Thoracic aorta (tissue), 2 donors: ENCODE results near the gene EEA1. TPM values are rescaled to one million over a fixed set of nuclear protein-coding genes. Genes with fewer than 3 reads are reported as not detected.

Experiments used
- ATAC-seq: fragments of 150-250 bp; one replicate; pipeline ENCODE4 v1.8.0; 2017; ENCODE audit warnings: low read depth; ENCODE audit not compliant: insufficient number of reproducible peaks, low FRiP score
- DNase-seq: peaks from one replicate; pipeline ENCODE4 v3.0.0-alpha.2; 2020; ENCODE audit warnings: low spot score
- H3K27ac ChIP-seq, 2 donors: fragments of 200-600 bp; sonication (generic); 1 replicate in 1 of 2; 2 replicates in 1 of 2; pipeline ENCODE4 v1.5.1; 2016; ENCODE audit warnings: mild to moderate bottlenecking in 2 of 2, moderate library complexity in 2 of 2
- H3K27me3 ChIP-seq: fragments of 200-600 bp; sonication (generic); replicated peaks from 2 replicates; pipeline ENCODE4 v1.6.0; 2016; ENCODE audit warnings: mild to moderate bottlenecking; ENCODE audit not compliant: insufficient read depth
- H3K36me3 ChIP-seq: fragments of 200-600 bp; sonication (generic); one replicate; pipeline ENCODE4 v1.5.1; 2016
- H3K4me1 ChIP-seq, 2 donors: fragments of 200-600 bp; sonication (generic); 1 replicate in 1 of 2; 2 replicates in 1 of 2; pipeline versions ENCODE4 v1.5.1 to v1.6.0; 2016; ENCODE audit warnings: low read depth in 2 of 2, mild to moderate bottlenecking in 1 of 2; ENCODE audit not compliant: control insufficient read depth in 1 of 2
- H3K4me3 ChIP-seq: fragments of 200-600 bp; sonication (generic); 2 replicates; pipeline ENCODE4 v1.5.1; 2016; ENCODE audit warnings: mild to moderate bottlenecking
- H3K9me3 ChIP-seq: fragments of 200-600 bp; sonication (generic); 2 replicates; pipeline ENCODE4 v1.5.1; 2016
- total RNA-seq, 2 donors: library from RNA; depleted of rRNA; stranded (reverse); fragments of >200 nt; gene quantifications; one replicate each; pipeline versions ENCODE4 v1.1.0 to v1.2.3, GENCODE V29; 2016
- TF ChIP-seq, protein P1 (sequence below): fragments of 200-600 bp; sonication (generic); IDR thresholded peaks from one replicate; pipeline ENCODE4 v1.5.1; 2019; ENCODE audit warnings: antibody characterized with exemption

EEA1 gene
- total RNA-seq, 2 donors from 2014 or later: 19.1 to 40.1 TPM

DNA sequence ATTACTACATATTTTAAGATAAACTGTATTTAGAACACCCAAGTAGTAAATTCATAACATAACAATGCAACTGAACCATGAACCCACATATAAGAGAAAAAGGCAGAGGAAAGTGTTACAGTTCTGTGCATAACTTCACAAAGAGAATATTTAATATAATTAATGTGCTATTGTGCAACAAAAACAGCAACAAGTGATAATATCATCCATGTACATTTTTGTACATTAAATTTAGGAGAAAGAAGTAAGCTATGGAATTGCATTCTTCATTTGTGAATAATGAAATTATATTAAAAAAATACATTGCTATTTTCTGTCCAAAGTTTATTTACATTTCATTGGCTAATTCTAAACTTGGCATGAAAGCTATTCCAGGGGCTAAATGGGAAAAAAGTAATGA is 153.7 kb downstream of the EEA1 start:
- Histone ChIP-seq H3K9me3 (no peaks in the 10 kb centered on the region), H3K27ac (no peak overlapping the region), H3K36me3 (peaks cover 5% of the 10 kb centered on the region), H3K4me1 (peaks cover 16 to 21% of the 10 kb centered on the region in 2 donors), H3K27me3 (no peaks in the 10 kb centered on the region), H3K4me3 (no peak overlapping the region)
- DNase-seq (no peak), ATAC-seq (no peak)
- TF ChIP-seq, protein P1, sequence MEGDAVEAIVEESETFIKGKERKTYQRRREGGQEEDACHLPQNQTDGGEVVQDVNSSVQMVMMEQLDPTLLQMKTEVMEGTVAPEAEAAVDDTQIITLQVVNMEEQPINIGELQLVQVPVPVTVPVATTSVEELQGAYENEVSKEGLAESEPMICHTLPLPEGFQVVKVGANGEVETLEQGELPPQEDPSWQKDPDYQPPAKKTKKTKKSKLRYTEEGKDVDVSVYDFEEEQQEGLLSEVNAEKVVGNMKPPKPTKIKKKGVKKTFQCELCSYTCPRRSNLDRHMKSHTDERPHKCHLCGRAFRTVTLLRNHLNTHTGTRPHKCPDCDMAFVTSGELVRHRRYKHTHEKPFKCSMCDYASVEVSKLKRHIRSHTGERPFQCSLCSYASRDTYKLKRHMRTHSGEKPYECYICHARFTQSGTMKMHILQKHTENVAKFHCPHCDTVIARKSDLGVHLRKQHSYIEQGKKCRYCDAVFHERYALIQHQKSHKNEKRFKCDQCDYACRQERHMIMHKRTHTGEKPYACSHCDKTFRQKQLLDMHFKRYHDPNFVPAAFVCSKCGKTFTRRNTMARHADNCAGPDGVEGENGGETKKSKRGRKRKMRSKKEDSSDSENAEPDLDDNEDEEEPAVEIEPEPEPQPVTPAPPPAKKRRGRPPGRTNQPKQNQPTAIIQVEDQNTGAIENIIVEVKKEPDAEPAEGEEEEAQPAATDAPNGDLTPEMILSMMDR: no peak

DNA sequence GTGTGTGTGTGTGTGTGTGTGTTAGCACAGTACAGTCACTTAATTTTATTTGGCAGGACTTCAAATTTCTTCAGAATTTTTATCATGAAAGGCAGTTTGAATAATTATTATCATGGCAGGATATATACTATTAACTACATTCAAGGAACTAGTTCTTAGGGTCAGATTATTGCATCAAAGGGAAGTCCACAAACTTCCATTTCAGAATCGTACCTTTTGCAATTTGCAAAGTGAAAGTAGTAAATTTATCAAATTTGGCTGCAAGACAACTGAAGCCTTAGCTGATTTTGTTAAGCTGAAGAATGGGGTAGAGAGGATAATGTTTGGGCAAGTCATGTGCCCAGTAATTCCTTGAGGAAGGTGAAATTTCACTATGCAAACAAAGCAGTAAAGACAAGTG is 158.1 kb downstream of the EEA1 start:
- Histone ChIP-seq H3K4me3 (no peak overlapping the region), H3K36me3 (no peaks in the 10 kb centered on the region), H3K27ac (no peak overlapping the region), H3K4me1 (peaks cover 26 to 56% of the 10 kb centered on the region in 2 donors), H3K27me3 (no peaks in the 10 kb centered on the region), H3K9me3 (no peaks in the 10 kb centered on the region)
- no peak for DNase-seq
- TF ChIP-seq, protein P1: no peak
- no peak for ATAC-seq

DNA sequence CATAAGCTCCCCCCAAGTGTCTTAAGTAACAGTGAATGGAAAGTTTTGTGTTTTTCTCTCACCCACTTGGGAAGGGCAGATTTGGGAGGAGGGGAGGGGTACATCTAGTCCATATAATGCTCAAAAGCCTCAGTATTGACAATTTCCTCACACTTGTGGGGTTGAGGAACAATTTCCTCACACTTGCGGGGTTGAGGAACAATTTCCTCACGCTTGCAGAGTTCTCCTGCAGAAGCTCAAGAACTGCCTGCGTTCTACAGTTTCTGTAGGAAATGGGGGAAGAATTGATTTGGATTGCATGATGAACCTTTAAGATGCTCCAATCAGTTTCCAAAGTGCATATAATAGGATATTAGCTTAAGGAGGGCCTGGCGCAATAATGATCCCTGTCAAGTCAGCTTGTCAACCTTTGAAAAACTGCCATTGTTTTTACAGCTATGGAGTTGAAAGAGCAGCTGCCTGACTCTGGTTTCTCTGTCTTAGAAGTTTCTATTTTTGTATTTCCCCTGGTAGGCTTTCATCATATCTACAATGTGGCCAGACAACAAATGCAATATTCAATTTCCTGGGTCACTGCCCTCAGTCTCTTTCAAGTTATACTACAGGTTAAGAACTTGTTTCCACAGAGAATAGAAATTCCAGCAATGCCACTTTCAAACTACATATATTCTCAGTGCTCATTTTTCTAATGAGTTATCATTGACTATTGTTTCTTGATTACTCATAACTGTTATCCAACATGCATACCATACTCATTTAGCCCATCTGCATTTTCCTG is 159.8 kb downstream of the EEA1 start:
- Histone ChIP-seq H3K36me3 (no peaks in the 10 kb centered on the region), H3K27me3 (no peaks in the 10 kb centered on the region), H3K4me3 (no peak overlapping the region), H3K9me3 (no peaks in the 10 kb centered on the region), H3K4me1 (peaks cover 21 to 49% of the 10 kb centered on the region in 2 donors), H3K27ac (no peak overlapping the region)
- ATAC-seq: no peak
- TF ChIP-seq, protein P1: no peak
- DNase-seq: no peak

DNA sequence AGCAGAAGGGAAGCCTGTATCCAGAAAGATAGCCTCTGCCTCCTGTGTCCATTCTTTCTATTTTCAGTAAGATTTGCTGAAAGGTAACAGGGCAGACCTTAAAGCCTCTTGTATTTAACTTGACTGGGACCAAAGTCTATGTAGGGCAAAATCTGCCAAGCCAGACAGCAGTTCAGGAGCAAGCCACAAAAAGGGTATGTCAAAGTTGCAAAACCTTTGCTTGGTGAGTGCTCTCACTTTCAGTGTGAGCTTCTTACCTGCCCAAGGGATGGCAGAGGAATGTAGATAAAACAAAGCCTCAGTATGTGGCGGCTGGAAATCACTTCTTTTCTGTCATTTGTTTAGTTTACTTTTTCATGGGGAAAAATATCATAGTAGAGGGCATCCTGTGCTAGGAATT is 163.2 kb downstream of the EEA1 start:
- no peaks in the 10 kb centered on the region for H3K27me3 ChIP-seq

DNA sequence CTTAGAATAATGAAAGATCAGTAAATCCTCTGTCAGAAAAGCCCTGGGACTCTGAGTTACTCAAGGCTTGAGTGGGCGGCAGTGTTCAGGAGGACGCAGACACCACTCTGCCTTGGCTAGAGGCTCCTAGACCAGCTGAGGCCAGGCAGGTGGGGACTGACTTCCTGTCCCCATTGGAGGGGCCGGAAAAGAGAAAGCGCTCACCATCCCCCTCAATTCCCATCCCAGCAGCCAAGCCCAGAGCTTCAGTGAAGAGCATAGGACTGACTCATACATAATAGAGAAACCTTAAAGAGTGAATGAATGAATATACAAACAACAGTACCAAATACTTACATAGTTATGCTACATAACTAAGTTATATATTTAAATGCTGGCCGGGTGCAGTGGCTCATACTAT is 164.3 kb downstream of the EEA1 start:
- Histone ChIP-seq H3K27ac (no peak overlapping the region), H3K9me3 (no peaks in the 10 kb centered on the region), H3K4me1 (peaks cover 12 to 30% of the 10 kb centered on the region in 2 donors), H3K36me3 (no peaks in the 10 kb centered on the region), H3K27me3 (no peaks in the 10 kb centered on the region), H3K4me3 (no peak overlapping the region)
- no peak for ATAC-seq
- DNase-seq: no peak
- TF ChIP-seq, protein P1: no peak

More for the DNA sequence above, 163.2 kb downstream of the EEA1 start:
- no peak for ATAC-seq
- Histone ChIP-seq H3K27ac (no peak overlapping the region), H3K9me3 (no peaks in the 10 kb centered on the region), H3K4me3 (no peak overlapping the region), H3K4me1 (peaks cover 14 to 40% of the 10 kb centered on the region in 2 donors), H3K36me3 (no peaks in the 10 kb centered on the region)
- TF ChIP-seq, protein P1: no peak
- no peak for DNase-seq
